ENCODE results near the gene GRWD1.

GRWD1 gene

DNA sequence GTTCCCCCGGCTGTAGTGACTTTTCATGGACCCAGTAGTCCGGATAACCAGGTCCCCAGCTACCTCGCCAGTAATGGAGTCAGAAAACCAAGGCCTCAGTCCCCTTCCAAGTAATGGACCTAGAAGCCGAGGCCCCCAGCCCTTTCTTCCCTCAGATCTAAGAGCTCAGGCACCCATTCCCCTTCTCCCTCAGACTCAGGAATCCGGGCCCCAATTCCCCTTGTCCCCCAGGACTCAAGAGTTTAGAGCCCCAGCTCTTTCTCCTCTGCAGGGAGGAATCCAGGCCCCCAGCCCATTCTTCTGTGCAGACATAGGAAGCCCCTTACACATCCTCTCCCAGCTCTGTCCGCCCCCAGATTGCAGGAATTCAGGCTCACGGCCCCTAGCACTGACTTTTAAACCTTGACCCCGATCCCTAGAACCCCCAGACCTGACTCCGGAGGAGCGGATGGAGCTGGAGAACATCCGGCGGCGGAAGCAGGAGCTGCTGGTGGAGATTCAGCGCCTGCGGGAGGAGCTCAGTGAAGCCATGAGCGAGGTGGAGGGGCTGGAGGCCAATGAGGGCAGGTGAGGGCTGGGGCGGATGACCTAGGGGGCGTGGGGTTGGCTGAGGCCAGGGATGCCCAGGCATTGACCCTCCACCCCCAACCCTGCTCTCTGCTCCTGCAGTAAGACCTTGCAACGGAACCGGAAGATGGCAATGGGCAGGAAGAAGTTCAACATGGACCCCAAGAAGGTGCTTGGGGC lies 24.3 kb downstream of the GRWD1 start:
- Histone ChIP-seq H3K4me3 (ENCODE audit: insufficient read depth, low read depth, low read length, poor library complexity, severe bottlenecking) (peak overlapping the region; percentile 94), H3K4me1 (ENCODE audit: control insufficient read depth, insufficient read depth, low read length, poor library complexity, severe bottlenecking) (peaks cover 13% of the 10 kb centered on the region), H3K36me3 (ENCODE audit: control insufficient read depth, insufficient read depth, low read length) (peaks cover 46% of the 10 kb centered on the region), H3K27ac (ENCODE audit: insufficient read depth, low read length, poor library complexity, severe bottlenecking) (peak overlapping the region; percentile 86), H3K27me3 (replicated peaks; ENCODE audit: control insufficient read depth, insufficient read depth, low read length, poor library complexity, severe bottlenecking) (no peaks in the 10 kb centered on the region), H3K9me3 (ENCODE audit: control insufficient read depth, low read length) (no peaks in the 10 kb centered on the region)
- no peak for DNase-seq

DNA sequence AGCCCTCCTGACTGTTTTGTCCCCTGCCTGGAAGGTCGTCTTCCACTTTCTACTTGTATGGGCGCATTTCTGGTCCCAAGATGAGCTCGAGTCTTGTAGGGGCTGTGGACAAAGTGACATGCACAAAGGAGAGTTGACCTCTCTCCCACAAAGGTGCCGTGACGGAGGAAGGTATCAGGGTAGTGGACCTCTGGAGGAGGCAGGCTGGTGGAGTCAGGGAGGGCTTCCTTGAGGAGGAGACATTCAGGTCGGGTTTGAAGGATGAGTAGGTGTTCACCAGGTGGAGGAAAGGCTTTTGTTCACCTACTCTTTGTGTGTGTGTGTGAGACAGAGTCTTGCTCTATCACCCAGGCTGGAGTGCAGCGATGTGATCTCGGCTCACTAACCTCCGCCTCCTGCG lies 25.1 kb downstream of the GRWD1 start:
- Histone ChIP-seq H3K4me1 (ENCODE audit: control insufficient read depth, insufficient read depth, low read length, poor library complexity, severe bottlenecking) (peaks cover 13% of the 10 kb centered on the region), H3K9me3 (ENCODE audit: control insufficient read depth, low read length) (no peaks in the 10 kb centered on the region), H3K4me3 (ENCODE audit: insufficient read depth, low read depth, low read length, poor library complexity, severe bottlenecking) (no peak overlapping the region), H3K27me3 (replicated peaks; ENCODE audit: control insufficient read depth, insufficient read depth, low read length, poor library complexity, severe bottlenecking) (no peaks in the 10 kb centered on the region), H3K27ac (ENCODE audit: insufficient read depth, low read length, poor library complexity, severe bottlenecking) (no peak overlapping the region), H3K36me3 (ENCODE audit: control insufficient read depth, insufficient read depth, low read length) (peaks cover 52% of the 10 kb centered on the region)
- DNase-seq: no peak

DNA sequence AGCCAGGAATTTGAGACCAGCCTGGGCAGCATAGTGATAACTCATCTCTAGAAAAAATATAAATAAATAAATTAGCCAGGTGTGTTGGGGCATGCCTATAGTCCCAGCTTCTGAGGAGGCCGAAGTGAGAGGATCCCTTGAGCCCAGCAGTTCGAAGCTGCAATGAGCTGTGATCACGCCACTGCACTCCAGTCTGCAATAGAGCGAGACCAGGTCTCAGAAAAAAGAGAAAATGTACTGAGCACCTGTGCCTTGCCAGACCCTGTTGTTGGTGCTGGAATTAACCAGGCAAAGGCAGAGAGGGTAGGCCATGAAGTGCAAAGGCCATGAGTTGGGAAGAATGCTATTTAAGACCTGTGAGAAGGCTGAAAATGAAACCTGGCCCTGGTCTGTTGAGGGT lies 26.1 kb downstream of the GRWD1 start:
- no peaks in the 10 kb centered on the region for H3K9me3 ChIP-seq (ENCODE audit: control insufficient read depth, low read length)
- no peak for DNase-seq
- no peaks in the 10 kb centered on the region for H3K27me3 ChIP-seq (replicated peaks; ENCODE audit: control insufficient read depth, insufficient read depth, low read length, poor library complexity, severe bottlenecking)
- no peak overlapping the region for H3K4me3 ChIP-seq (ENCODE audit: insufficient read depth, low read depth, low read length, poor library complexity, severe bottlenecking)
- H3K27ac ChIP-seq (ENCODE audit: insufficient read depth, low read length, poor library complexity, severe bottlenecking): no peak overlapping the region
- peaks cover 13% of the 10 kb centered on the region for H3K4me1 ChIP-seq (ENCODE audit: control insufficient read depth, insufficient read depth, low read length, poor library complexity, severe bottlenecking)
- peaks cover 59% of the 10 kb centered on the region for H3K36me3 ChIP-seq (ENCODE audit: control insufficient read depth, insufficient read depth, low read length)

DNA sequence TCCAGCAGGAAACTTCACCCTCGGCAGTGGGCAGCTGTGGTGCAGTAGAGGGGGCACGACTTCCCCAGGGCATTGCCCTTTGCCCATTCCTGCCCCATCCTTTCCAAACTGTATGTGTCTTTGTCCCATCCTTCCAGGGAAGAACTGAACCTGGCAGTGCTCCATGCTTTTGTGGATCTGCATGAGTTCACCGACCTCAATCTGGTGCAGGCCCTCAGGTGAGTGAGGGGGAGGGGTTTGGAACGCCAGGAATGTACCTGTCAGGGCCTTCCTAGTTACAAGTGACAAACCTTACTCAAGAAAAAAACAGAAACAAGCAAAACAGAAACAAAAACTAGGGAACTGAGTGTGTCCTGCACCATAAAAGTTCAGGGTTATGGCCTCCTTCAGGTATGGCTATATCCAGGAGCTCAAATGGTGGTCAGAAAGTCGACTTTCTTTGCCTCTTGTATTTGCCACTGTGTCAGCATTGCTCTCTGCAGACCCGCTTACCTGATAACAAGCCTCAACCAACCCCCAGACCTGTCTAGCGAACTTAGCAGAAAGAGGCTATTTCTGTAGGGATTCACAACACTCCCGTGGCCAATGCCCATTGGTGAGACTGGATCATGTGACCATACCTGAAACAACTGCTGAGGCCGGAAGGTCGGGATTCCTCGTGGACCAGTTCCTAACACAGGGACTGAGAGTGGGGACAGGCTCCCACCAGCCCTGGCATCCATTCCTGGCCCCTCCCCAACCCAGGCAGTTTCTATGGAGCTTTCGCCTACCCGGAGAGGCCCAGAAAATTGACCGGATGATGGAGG lies 27.6 kb downstream of the GRWD1 start:
- Histone ChIP-seq H3K4me1 (ENCODE audit: control insufficient read depth, insufficient read depth, low read length, poor library complexity, severe bottlenecking) (peaks cover 10% of the 10 kb centered on the region), H3K27me3 (replicated peaks; ENCODE audit: control insufficient read depth, insufficient read depth, low read length, poor library complexity, severe bottlenecking) (no peaks in the 10 kb centered on the region), H3K36me3 (ENCODE audit: control insufficient read depth, insufficient read depth, low read length) (peaks cover 59% of the 10 kb centered on the region), H3K9me3 (ENCODE audit: control insufficient read depth, low read length) (no peaks in the 10 kb centered on the region), H3K4me3 (ENCODE audit: insufficient read depth, low read depth, low read length, poor library complexity, severe bottlenecking) (no peak overlapping the region), H3K27ac (ENCODE audit: insufficient read depth, low read length, poor library complexity, severe bottlenecking) (no peak overlapping the region)
- no peak for DNase-seq

DNA sequence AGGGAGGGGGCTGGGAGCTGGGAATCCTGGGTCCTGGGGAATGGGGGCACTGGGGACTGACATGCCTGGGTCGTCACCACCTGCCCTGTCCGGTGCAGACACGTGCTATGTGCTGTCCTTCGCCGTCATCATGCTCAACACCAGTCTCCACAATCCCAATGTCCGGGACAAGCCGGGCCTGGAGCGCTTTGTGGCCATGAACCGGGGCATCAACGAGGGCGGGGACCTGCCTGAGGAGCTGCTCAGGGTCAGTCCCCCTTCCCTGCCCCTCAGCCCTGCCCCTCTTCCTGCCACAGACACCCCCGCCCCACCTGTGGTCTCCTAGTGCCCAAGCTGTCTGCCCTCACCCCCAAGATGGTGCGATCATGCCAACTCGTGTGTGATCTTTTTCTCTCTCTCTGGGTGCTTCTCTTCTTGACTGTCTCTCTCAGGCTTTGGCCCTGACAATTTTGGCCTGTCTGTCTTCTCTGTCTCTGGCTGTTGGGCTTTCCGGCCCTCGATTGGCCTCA lies 28.4 kb downstream of the GRWD1 start:
- no peak overlapping the region for H3K4me3 ChIP-seq (ENCODE audit: insufficient read depth, low read depth, low read length, poor library complexity, severe bottlenecking)
- H3K27ac ChIP-seq (ENCODE audit: insufficient read depth, low read length, poor library complexity, severe bottlenecking): no peak overlapping the region
- H3K36me3 ChIP-seq (ENCODE audit: control insufficient read depth, insufficient read depth, low read length): peaks cover 59% of the 10 kb centered on the region
- H3K9me3 ChIP-seq (ENCODE audit: control insufficient read depth, low read length): no peaks in the 10 kb centered on the region
- H3K4me1 ChIP-seq (ENCODE audit: control insufficient read depth, insufficient read depth, low read length, poor library complexity, severe bottlenecking): peaks cover 8% of the 10 kb centered on the region
- no peaks in the 10 kb centered on the region for H3K27me3 ChIP-seq (replicated peaks; ENCODE audit: control insufficient read depth, insufficient read depth, low read length, poor library complexity, severe bottlenecking)
- DNase-seq: no peak

DNA sequence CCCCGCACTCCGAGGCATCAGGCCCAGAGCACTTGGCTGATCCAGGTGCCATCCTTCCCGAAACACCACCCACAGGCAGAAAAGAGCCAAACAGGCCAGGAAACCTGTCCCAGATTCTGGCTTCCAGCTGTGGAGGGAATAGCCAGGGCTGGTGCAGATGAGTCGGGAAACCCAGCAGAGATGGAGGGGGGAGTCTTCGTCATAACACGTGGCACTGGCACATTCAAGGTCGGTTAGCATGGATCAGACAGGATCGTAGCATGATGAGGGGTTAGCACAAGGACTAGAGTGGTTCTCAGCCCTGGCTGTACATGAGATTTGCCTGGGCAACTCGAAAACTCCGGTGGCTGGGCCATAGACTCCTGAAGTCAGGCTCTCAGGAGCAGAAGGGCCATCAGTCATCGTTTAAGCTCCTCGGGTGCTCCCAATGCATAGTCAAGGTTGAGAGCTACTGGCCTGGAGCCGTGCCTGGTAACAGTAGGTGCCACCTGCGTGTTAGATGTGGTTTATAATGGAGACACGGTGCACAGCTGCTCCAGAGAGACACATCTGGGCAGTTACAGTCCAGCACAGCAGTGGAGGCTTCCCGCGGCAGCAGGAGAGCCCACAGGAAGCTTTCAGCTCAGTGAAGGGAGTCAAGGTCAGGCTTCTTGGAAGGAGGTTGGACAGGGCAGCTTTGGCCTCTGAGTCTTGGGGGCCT lies 29.7 kb downstream of the GRWD1 start:
- H3K4me1 ChIP-seq (ENCODE audit: control insufficient read depth, insufficient read depth, low read length, poor library complexity, severe bottlenecking): peaks cover 5% of the 10 kb centered on the region
- no peaks in the 10 kb centered on the region for H3K9me3 ChIP-seq (ENCODE audit: control insufficient read depth, low read length)
- H3K27me3 ChIP-seq (replicated peaks; ENCODE audit: control insufficient read depth, insufficient read depth, low read length, poor library complexity, severe bottlenecking): no peaks in the 10 kb centered on the region
- no peak for DNase-seq
- H3K27ac ChIP-seq (ENCODE audit: insufficient read depth, low read length, poor library complexity, severe bottlenecking): no peak overlapping the region
- H3K4me3 ChIP-seq (ENCODE audit: insufficient read depth, low read depth, low read length, poor library complexity, severe bottlenecking): no peak overlapping the region
- H3K36me3 ChIP-seq (ENCODE audit: control insufficient read depth, insufficient read depth, low read length): peaks cover 54% of the 10 kb centered on the region

DNA sequence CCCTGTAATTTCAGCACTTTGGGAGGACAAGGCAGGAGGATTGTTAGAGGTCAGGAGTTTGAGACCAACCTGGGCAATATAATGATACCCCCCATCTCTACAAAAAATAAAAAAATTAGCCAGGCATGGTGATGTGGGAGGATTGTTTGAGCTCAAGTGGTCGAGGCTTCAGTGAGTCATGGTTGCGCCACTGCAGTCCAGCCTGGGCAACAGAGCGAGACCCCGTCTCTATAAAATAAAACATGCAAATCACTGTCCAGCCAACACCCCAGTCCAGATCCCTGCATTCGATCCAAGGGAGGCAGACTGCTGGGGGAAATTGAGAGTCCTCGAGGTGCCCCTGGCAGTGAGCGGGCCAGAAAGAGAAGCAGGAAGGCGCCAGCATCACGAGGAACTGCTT lies 30.4 kb downstream of the GRWD1 start:
- Histone ChIP-seq H3K4me1 (ENCODE audit: control insufficient read depth, insufficient read depth, low read length, poor library complexity, severe bottlenecking) (peaks cover 10% of the 10 kb centered on the region), H3K27ac (ENCODE audit: insufficient read depth, low read length, poor library complexity, severe bottlenecking) (no peak overlapping the region), H3K9me3 (ENCODE audit: control insufficient read depth, low read length) (no peaks in the 10 kb centered on the region), H3K4me3 (ENCODE audit: insufficient read depth, low read depth, low read length, poor library complexity, severe bottlenecking) (no peak overlapping the region), H3K36me3 (ENCODE audit: control insufficient read depth, insufficient read depth, low read length) (peaks cover 47% of the 10 kb centered on the region), H3K27me3 (replicated peaks; ENCODE audit: control insufficient read depth, insufficient read depth, low read length, poor library complexity, severe bottlenecking) (no peaks in the 10 kb centered on the region)
- no peak for DNase-seq

DNA sequence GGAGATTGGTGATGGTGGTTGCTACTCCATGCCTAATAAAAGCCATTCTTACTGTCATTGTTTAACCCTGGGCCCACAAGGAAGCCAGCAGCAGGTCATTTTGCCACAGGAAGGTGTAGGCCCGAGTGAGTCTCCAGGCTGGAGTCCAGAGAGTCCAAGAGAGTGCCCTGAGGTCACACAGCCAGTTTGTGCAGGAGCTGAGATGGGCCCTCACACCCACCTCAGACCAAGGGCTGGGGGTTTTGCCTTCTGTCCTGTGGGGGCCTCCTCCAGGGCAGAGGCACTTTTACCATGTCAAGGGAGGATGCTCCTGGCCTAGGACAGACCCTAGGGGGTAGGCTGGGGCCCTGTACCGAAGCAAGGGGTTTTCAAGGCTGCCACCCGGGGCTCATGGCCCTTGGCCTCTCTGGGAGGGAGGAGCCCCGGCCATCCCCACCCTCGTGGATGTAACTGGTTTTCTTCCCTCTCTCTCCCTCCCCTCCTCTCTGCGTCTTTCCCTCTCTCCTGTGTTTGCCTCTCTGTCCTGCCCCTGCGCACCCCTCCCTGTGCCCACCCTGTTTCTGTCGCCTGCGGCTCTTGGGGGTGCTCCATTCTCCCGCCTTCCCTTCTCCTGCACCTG lies 31.4 kb downstream of the GRWD1 start:
- no peaks in the 10 kb centered on the region for H3K27me3 ChIP-seq (replicated peaks; ENCODE audit: control insufficient read depth, insufficient read depth, low read length, poor library complexity, severe bottlenecking)
- H3K4me3 ChIP-seq (ENCODE audit: insufficient read depth, low read depth, low read length, poor library complexity, severe bottlenecking): no peak overlapping the region
- H3K27ac ChIP-seq (ENCODE audit: insufficient read depth, low read length, poor library complexity, severe bottlenecking): no peak overlapping the region
- no peaks in the 10 kb centered on the region for H3K9me3 ChIP-seq (ENCODE audit: control insufficient read depth, low read length)
- H3K36me3 ChIP-seq (ENCODE audit: control insufficient read depth, insufficient read depth, low read length): peaks cover 38% of the 10 kb centered on the region
- peaks cover 11% of the 10 kb centered on the region for H3K4me1 ChIP-seq (ENCODE audit: control insufficient read depth, insufficient read depth, low read length, poor library complexity, severe bottlenecking)
- no peak for DNase-seq

DNA sequence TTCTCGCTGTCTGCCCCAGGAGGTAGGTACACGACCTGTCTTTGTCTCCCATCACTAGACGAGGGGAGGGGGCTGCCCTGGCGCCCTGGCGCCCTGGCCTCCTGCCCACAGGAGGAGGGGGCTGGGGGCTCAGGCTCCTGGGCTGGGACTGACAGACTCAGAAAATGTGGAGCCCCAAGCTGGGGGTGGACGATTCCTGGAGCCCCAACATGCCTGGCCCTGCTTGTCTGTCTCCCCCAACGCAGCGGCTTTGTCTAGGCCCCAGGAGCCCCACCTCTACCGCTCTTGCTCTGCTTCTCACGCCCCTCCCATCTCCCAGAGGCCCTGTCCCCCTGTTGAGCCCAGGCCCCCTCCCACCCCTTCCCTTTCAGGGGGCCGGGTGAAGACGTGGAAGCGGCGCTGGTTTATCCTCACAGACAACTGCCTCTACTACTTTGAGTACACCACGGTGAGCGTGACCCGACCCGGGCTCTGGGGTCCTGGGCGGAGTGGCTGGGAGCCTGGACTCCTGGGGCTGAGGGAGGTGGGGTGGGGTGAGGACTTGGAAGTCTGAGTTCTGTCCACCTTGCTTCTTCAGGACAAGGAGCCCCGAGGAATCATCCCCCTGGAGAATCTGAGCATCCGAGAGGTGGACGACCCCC lies 32.0 kb downstream of the GRWD1 start:
- H3K9me3 ChIP-seq (ENCODE audit: control insufficient read depth, low read length): no peaks in the 10 kb centered on the region
- peaks cover 11% of the 10 kb centered on the region for H3K4me1 ChIP-seq (ENCODE audit: control insufficient read depth, insufficient read depth, low read length, poor library complexity, severe bottlenecking)
- no peak overlapping the region for H3K4me3 ChIP-seq (ENCODE audit: insufficient read depth, low read depth, low read length, poor library complexity, severe bottlenecking)
- no peak overlapping the region for H3K27ac ChIP-seq (ENCODE audit: insufficient read depth, low read length, poor library complexity, severe bottlenecking)
- H3K36me3 ChIP-seq (ENCODE audit: control insufficient read depth, insufficient read depth, low read length): peaks cover 34% of the 10 kb centered on the region
- no peaks in the 10 kb centered on the region for H3K27me3 ChIP-seq (replicated peaks; ENCODE audit: control insufficient read depth, insufficient read depth, low read length, poor library complexity, severe bottlenecking)
- DNase-seq: no peak

All from effector memory CD4-positive, alpha-beta T cell (primary cell).